WTC11 (cell line): ENCODE data around the gene UFM1.

ENCODE experiments used
- TF ChIP-seq, protein P1 (sequence below): sonication (generic); formaldehyde crosslinking; IDR thresholded peaks from 2 replicates; pipeline ENCODE4 v1.8.1; 2022; ENCODE audit warnings: low read depth, missing genetic modification reagents, borderline replicate concordance
- TF ChIP-seq, protein P2 (sequence below): fragments of 200-600 bp; IDR thresholded peaks from 2 replicates; pipeline ENCODE4 v1.8.0; 2022; ENCODE audit warnings: antibody characterized with exemption
- TF ChIP-seq, protein P3 (sequence below): sonication (generic); formaldehyde crosslinking; IDR thresholded peaks from 2 replicates; pipeline ENCODE4 v1.8.1; 2023; ENCODE audit warnings: mild to moderate bottlenecking, missing genetic modification reagents, moderate library complexity

- TF ChIP-seq, protein P1, sequence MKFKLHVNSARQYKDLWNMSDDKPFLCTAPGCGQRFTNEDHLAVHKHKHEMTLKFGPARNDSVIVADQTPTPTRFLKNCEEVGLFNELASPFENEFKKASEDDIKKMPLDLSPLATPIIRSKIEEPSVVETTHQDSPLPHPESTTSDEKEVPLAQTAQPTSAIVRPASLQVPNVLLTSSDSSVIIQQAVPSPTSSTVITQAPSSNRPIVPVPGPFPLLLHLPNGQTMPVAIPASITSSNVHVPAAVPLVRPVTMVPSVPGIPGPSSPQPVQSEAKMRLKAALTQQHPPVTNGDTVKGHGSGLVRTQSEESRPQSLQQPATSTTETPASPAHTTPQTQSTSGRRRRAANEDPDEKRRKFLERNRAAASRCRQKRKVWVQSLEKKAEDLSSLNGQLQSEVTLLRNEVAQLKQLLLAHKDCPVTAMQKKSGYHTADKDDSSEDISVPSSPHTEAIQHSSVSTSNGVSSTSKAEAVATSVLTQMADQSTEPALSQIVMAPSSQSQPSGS (CRISPR knock-in tag) = no peak
- TF ChIP-seq, protein P2, sequence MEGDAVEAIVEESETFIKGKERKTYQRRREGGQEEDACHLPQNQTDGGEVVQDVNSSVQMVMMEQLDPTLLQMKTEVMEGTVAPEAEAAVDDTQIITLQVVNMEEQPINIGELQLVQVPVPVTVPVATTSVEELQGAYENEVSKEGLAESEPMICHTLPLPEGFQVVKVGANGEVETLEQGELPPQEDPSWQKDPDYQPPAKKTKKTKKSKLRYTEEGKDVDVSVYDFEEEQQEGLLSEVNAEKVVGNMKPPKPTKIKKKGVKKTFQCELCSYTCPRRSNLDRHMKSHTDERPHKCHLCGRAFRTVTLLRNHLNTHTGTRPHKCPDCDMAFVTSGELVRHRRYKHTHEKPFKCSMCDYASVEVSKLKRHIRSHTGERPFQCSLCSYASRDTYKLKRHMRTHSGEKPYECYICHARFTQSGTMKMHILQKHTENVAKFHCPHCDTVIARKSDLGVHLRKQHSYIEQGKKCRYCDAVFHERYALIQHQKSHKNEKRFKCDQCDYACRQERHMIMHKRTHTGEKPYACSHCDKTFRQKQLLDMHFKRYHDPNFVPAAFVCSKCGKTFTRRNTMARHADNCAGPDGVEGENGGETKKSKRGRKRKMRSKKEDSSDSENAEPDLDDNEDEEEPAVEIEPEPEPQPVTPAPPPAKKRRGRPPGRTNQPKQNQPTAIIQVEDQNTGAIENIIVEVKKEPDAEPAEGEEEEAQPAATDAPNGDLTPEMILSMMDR = no peak
- TF ChIP-seq, protein P3, sequence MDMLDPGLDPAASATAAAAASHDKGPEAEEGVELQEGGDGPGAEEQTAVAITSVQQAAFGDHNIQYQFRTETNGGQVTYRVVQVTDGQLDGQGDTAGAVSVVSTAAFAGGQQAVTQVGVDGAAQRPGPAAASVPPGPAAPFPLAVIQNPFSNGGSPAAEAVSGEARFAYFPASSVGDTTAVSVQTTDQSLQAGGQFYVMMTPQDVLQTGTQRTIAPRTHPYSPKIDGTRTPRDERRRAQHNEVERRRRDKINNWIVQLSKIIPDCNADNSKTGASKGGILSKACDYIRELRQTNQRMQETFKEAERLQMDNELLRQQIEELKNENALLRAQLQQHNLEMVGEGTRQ (CRISPR knock-in tag) = no peak
Measured at GRCh38 chr13:38382946-38383345, 33.3 kb downstream of the UFM1 start.
